ENCODE results near the gene MICALL2. TPM values are rescaled to one million over a fixed set of nuclear protein-coding genes. Genes with fewer than 3 reads are reported as not detected.

The MICALL2 gene
- total and polyA plus RNA-seq, 12 donors, result 7.9 to 1,057 (median 77.7) TPM

- peak; percentile 91 to 93 (median 93) for DNase-seq
- Histone ChIP-seq H3K27me3 (no peaks in the 10 kb centered on the region), H3K4me3 (peak within 1 kb of the TSS; percentile 62 to 93 (median 88)), H3K27ac (peak within 1 kb of the TSS in 3 of 5 donors; percentile 46 to 49 (median 48)), H3K9me3 (replicated peaks in 1 of 3) (no peaks in the 10 kb centered on the region), H3K4me1 (replicated peaks in 1 of 2) (peaks cover 6 to 22% of the 10 kb centered on the region in 2 donors), H3K36me3 (replicated peaks in 1 of 2) (peaks cover 0 to 34% of the 10 kb centered on the region in 2 donors)
- peak; percentile 31 to 59 for TF ChIP-seq POLR2A (IDR thresholded peaks at IDR 0.05)
- peak; percentile 30 to 96 (median 66) for TF ChIP-seq CTCF (IDR thresholded peaks at IDR 0.05)
- WGBS, 4 donors, result 0 to 1% (median 0%) methylated on average over 17 to 118 of the region's 118 CpGs
- intact Hi-C loops (cut with DNase I), result loop anchor here in 1 of 2 donors (5.0 kb wide), 1 partner anchor 598 kb away; no protein-coding TSS in a partner anchor
Observed at GRCh38 chr7:1503816-1504775, 44.8 kb upstream of the MICALL2 start, which contains the start of gene INTS1. Gene INTS1, minus strand, starts transcription at chr7:1504389. Its CDS starts 429 bp downstream, at chr7:1503960.

GRCh38 chr7:1503390-1503789 is 44.1 kb upstream of the MICALL2 start:
- H3K27me3 ChIP-seq, result no peaks in the 10 kb centered on the region
- 19 to 57% (median 37%) methylated on average over 7 to 24 of the region's 24 CpGs for WGBS, 4 donors
- H3K36me3 ChIP-seq (replicated peaks in 1 of 2), result peaks cover 0 to 40% of the 10 kb centered on the region in 2 donors
- DNase-seq, result no peak
- H3K4me1 ChIP-seq (replicated peaks in 1 of 2), result peaks cover 6 to 22% of the 10 kb centered on the region in 2 donors
- TF ChIP-seq CTCF (IDR thresholded peaks at IDR 0.05), result no peak
- no peak for TF ChIP-seq POLR2A (IDR thresholded peaks at IDR 0.05)
- intact Hi-C loops (cut with DNase I), result loop anchor here in 1 of 2 donors (5.0 kb wide), 1 partner anchor 599 kb away; no protein-coding TSS in a partner anchor
- peak overlapping the region; percentile 62 to 93 (median 88) for H3K4me3 ChIP-seq
- no peaks in the 10 kb centered on the region for H3K9me3 ChIP-seq (replicated peaks in 1 of 3)
- no peak overlapping the region for H3K27ac ChIP-seq

- no peak overlapping the region for H3K27ac ChIP-seq
- H3K36me3 ChIP-seq (replicated peaks in 1 of 2), result peaks cover 0 to 45% of the 10 kb centered on the region in 2 donors
- peak overlapping the region in 1 of 4 donors; percentile 87 for H3K4me3 ChIP-seq
- no peaks in the 10 kb centered on the region for H3K9me3 ChIP-seq (replicated peaks in 1 of 3)
- H3K27me3 ChIP-seq, result no peaks in the 10 kb centered on the region
- TF ChIP-seq POLR2A (IDR thresholded peaks at IDR 0.05) (no peak), CTCF (IDR thresholded peaks at IDR 0.05) (no peak)
- intact Hi-C loops (cut with DNase I), result loop anchor here in 1 of 2 donors (5.0 kb wide), 1 partner anchor 599 kb away; no protein-coding TSS in a partner anchor
- no peak for DNase-seq
- 81 to 89% (median 85%) methylated on average over 14 to 20 of the region's 20 CpGs for WGBS, 4 donors
- peaks cover 6 to 22% of the 10 kb centered on the region in 2 donors for H3K4me1 ChIP-seq (replicated peaks in 1 of 2)
Observed at GRCh38 chr7:1502845-1503244, 43.6 kb upstream of the MICALL2 start.

Data from adrenal gland (tissue), 12 donors.